ENCODE results near the gene OR2F1. TPM values are rescaled to one million over a fixed set of nuclear protein-coding genes. Genes with fewer than 3 reads are reported as not detected.

The OR2F1 gene
- total RNA-seq, 5 donors from 2014 or later (not counting 1 experiment from before 2014, with no cell fraction given): not detected

DNA sequence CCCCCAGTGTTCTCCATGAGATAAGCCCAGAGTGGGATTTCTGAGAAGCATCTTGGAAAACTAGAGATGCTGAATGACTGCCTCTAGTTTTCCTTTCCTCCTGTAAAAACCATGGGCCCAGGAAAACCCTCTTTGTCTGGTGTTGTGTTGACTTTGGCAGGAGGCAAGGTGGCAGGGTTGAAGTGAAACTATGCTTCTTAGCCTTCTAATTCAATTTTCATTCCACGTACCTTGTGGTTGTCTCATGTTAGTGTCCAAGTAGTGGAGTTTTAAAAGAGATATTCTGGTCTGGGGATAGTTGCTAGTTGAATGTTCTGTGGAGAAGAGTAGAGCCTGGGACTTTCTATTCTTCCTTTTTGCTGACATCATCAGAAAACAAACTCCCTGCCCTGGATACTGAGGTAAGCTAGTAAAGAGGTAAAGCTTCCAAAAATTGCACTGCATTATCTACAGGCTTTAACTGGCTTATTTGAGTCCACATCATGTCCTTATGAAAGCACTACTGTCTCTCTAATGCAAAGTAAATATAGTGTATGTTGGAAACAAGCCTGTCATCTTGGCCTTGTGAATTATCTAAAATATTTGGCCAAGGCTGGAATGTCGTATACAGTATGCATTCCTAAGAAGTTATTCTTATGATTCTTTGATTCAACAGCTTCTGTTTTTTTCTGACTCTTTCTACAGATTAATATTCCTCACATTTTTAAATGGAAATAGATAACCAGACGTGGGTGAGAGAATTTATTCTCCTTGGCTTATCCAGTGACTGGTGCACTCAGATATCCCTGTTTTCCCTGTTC is 19.9 kb upstream of the OR2F1 start, which contains the start of gene OR2F2:
Gene OR2F2, plus strand, starts transcription at position 708 of the 800 bp plus-strand sequence. Its CDS starts 0 bp downstream, at position 708.
- DNase-seq (no peak), ATAC-seq (replicated peaks in 1 of 4) (no peak)
- no peak within 1 kb of the TSS for H3K27ac ChIP-seq (ENCODE audit: low read length)
- H3K4me3 ChIP-seq (ENCODE audit: control insufficient read depth in 1 of 2, extremely low read depth in 1 of 2, low read length in 1 of 2): no peak within 1 kb of the TSS
- Mint-ChIP-seq H3K27me3 (peaks cover 10 to 12% of the 10 kb centered on the region in 2 donors), H3K4me1 (no peaks in the 10 kb centered on the region), H3K27ac (no peak within 1 kb of the TSS), H3K36me3 (no peaks in the 10 kb centered on the region), H3K4me3 (no peak within 1 kb of the TSS), H3K9me3 (peaks cover 4 to 8% (median 6%) of the 10 kb centered on the region in 3 donors)
- no peaks in the 10 kb centered on the region for H3K4me1 ChIP-seq (ENCODE audit: control insufficient read depth in 1 of 2, extremely low read depth in 1 of 2, insufficient read depth in 2 of 2, low read length in 2 of 2)
- 80% methylated on average over 1 of the region's 3 CpGs for WGBS (ENCODE audit: insufficient coverage)
- POLR2A ChIA-PET: interaction anchor here in 1 of 2 donors (0.6 kb wide), 1 partner anchor 9 kb away, joined by 4 read pairs; no protein-coding TSS in a partner anchor
- CTCF ChIA-PET: no interaction called here
- H3K9me3 ChIP-seq: no peaks in the 10 kb centered on the region
- no peaks in the 10 kb centered on the region for H3K36me3 ChIP-seq (ENCODE audit: control insufficient read depth in 2 of 2, extremely low read depth in 1 of 2, insufficient read depth in 1 of 2, low read length in 1 of 2)
- H3K27me3 ChIP-seq (replicated peaks in 1 of 2; ENCODE audit: control insufficient read depth in 2 of 2, extremely low read depth in 1 of 2, insufficient read depth in 2 of 2, low read length in 1 of 2): peaks cover 0 to 8% of the 10 kb centered on the region in 2 experiments

GRCh38 chr7:143936087-143937009 is 18.3 kb upstream of the OR2F1 start:
- POLR2A ChIA-PET: no interaction called here
- ATAC-seq (replicated peaks in 1 of 4): no peak
- Mint-ChIP-seq H3K27ac (no peak overlapping the region), H3K9me3 (peaks cover 4 to 8% (median 6%) of the 10 kb centered on the region in 3 donors), H3K36me3 (no peaks in the 10 kb centered on the region), H3K27me3 (peaks cover 10 to 12% of the 10 kb centered on the region in 2 donors), H3K4me3 (no peak overlapping the region), H3K4me1 (no peaks in the 10 kb centered on the region)
- no peaks in the 10 kb centered on the region for H3K36me3 ChIP-seq (ENCODE audit: control insufficient read depth in 2 of 2, extremely low read depth in 1 of 2, insufficient read depth in 1 of 2, low read length in 1 of 2)
- no peak overlapping the region for H3K27ac ChIP-seq (ENCODE audit: low read length)
- WGBS (ENCODE audit: insufficient coverage): no CpG with 5 or more reads among the region's 4 CpGs
- no peak for DNase-seq
- no peaks in the 10 kb centered on the region for H3K9me3 ChIP-seq
- no peak overlapping the region for H3K4me3 ChIP-seq (ENCODE audit: control insufficient read depth in 1 of 2, extremely low read depth in 1 of 2, low read length in 1 of 2)
- CTCF ChIA-PET: no interaction called here
- H3K4me1 ChIP-seq (ENCODE audit: control insufficient read depth in 1 of 2, extremely low read depth in 1 of 2, insufficient read depth in 2 of 2, low read length in 2 of 2): no peaks in the 10 kb centered on the region
- H3K27me3 ChIP-seq (replicated peaks in 1 of 2; ENCODE audit: control insufficient read depth in 2 of 2, extremely low read depth in 1 of 2, insufficient read depth in 2 of 2, low read length in 1 of 2): peaks cover 0 to 8% of the 10 kb centered on the region in 2 experiments

- WGBS (ENCODE audit: insufficient coverage): 80% methylated on average over 1 of the region's 5 CpGs
Measured at GRCh38 chr7:143938379-143939243, 16.0 kb upstream of the OR2F1 start.

GRCh38 chr7:143945423-143945822 is 9.2 kb upstream of the OR2F1 start:
- Mint-ChIP-seq H3K27me3 (peaks cover 27 to 44% of the 10 kb centered on the region in 2 donors), H3K4me1 (no peaks in the 10 kb centered on the region)

More at GRCh38 chr7:143938379-143939243, 16.0 kb upstream of the OR2F1 start:
- ATAC-seq (replicated peaks in 1 of 4) (no peak), DNase-seq (no peak)
- Histone ChIP-seq H3K4me3 (ENCODE audit: control insufficient read depth in 1 of 2, extremely low read depth in 1 of 2, low read length in 1 of 2) (no peak overlapping the region), H3K4me1 (ENCODE audit: control insufficient read depth in 1 of 2, extremely low read depth in 1 of 2, insufficient read depth in 2 of 2, low read length in 2 of 2) (no peaks in the 10 kb centered on the region), H3K36me3 (ENCODE audit: control insufficient read depth in 2 of 2, extremely low read depth in 1 of 2, insufficient read depth in 1 of 2, low read length in 1 of 2) (no peaks in the 10 kb centered on the region), H3K27me3 (replicated peaks in 1 of 2; ENCODE audit: control insufficient read depth in 2 of 2, extremely low read depth in 1 of 2, insufficient read depth in 2 of 2, low read length in 1 of 2) (peaks cover 0 to 8% of the 10 kb centered on the region in 2 experiments), H3K27ac (ENCODE audit: low read length) (no peak overlapping the region), H3K9me3 (no peaks in the 10 kb centered on the region)
- Mint-ChIP-seq H3K36me3 (no peaks in the 10 kb centered on the region), H3K9me3 (no peaks in the 10 kb centered on the region), H3K27ac (no peak overlapping the region), H3K4me3 (no peak overlapping the region), H3K27me3 (peaks cover 14 to 25% of the 10 kb centered on the region in 2 donors), H3K4me1 (no peaks in the 10 kb centered on the region)
- ChIA-PET CTCF (no interaction called here), POLR2A (no interaction called here)

GRCh38 chr7:143947111-143947510 is 7.5 kb upstream of the OR2F1 start:
- no peak overlapping the region for H3K27ac Mint-ChIP-seq
- H3K36me3 Mint-ChIP-seq: peaks cover 3% of the 10 kb centered on the region
- ChIA-PET POLR2A (no interaction called here), CTCF (no interaction called here)
- H3K4me3 ChIP-seq (ENCODE audit: control insufficient read depth in 1 of 2, extremely low read depth in 1 of 2, low read length in 1 of 2): no peak overlapping the region
- no peaks in the 10 kb centered on the region for H3K4me1 ChIP-seq (ENCODE audit: control insufficient read depth in 1 of 2, extremely low read depth in 1 of 2, insufficient read depth in 2 of 2, low read length in 2 of 2)
- no peaks in the 10 kb centered on the region for H3K9me3 Mint-ChIP-seq
- H3K4me1 Mint-ChIP-seq: no peaks in the 10 kb centered on the region
- H3K27me3 ChIP-seq (replicated peaks in 1 of 2; ENCODE audit: control insufficient read depth in 2 of 2, extremely low read depth in 1 of 2, insufficient read depth in 2 of 2, low read length in 1 of 2): no peaks in the 10 kb centered on the region
- no peaks in the 10 kb centered on the region for H3K9me3 ChIP-seq
- H3K27me3 Mint-ChIP-seq: peaks cover 24 to 48% of the 10 kb centered on the region in 2 donors
- WGBS (ENCODE audit: insufficient coverage): no CpG with 5 or more reads among the region's 2 CpGs
- ATAC-seq (replicated peaks in 1 of 4): no peak
- no peak overlapping the region for H3K27ac ChIP-seq (ENCODE audit: low read length)
- no peak overlapping the region for H3K4me3 Mint-ChIP-seq
- no peaks in the 10 kb centered on the region for H3K36me3 ChIP-seq (ENCODE audit: control insufficient read depth in 2 of 2, extremely low read depth in 1 of 2, insufficient read depth in 1 of 2, low read length in 1 of 2)
- no peak for DNase-seq

More at GRCh38 chr7:143945423-143945822, 9.2 kb upstream of the OR2F1 start:
- DNase-seq: no peak
- H3K27ac ChIP-seq (ENCODE audit: low read length): no peak overlapping the region
- ChIA-PET CTCF (no interaction called here), POLR2A (no interaction called here)
- H3K4me1 ChIP-seq (ENCODE audit: control insufficient read depth in 1 of 2, extremely low read depth in 1 of 2, insufficient read depth in 2 of 2, low read length in 2 of 2): no peaks in the 10 kb centered on the region
- no peaks in the 10 kb centered on the region for H3K36me3 ChIP-seq (ENCODE audit: control insufficient read depth in 2 of 2, extremely low read depth in 1 of 2, insufficient read depth in 1 of 2, low read length in 1 of 2)
- no peak overlapping the region for H3K4me3 Mint-ChIP-seq
- H3K27ac Mint-ChIP-seq: no peak overlapping the region
- no peak for ATAC-seq (replicated peaks in 1 of 4)
- H3K9me3 ChIP-seq: no peaks in the 10 kb centered on the region
- no peaks in the 10 kb centered on the region for H3K9me3 Mint-ChIP-seq
- no CpG with 5 or more reads among the region's 4 CpGs for WGBS (ENCODE audit: insufficient coverage)
- no peak overlapping the region for H3K4me3 ChIP-seq (ENCODE audit: control insufficient read depth in 1 of 2, extremely low read depth in 1 of 2, low read length in 1 of 2)
- peaks cover 3% of the 10 kb centered on the region for H3K36me3 Mint-ChIP-seq
- no peaks in the 10 kb centered on the region for H3K27me3 ChIP-seq (replicated peaks in 1 of 2; ENCODE audit: control insufficient read depth in 2 of 2, extremely low read depth in 1 of 2, insufficient read depth in 2 of 2, low read length in 1 of 2)
